COR-L47 (cell line): ENCODE measurements around the gene HTR5A.

Source experiments
- DNase-seq: peaks from one replicate; lab custom pipeline; 2025; lab: John Stamatoyannopoulos, UW

Gene HTR5A

DNA sequence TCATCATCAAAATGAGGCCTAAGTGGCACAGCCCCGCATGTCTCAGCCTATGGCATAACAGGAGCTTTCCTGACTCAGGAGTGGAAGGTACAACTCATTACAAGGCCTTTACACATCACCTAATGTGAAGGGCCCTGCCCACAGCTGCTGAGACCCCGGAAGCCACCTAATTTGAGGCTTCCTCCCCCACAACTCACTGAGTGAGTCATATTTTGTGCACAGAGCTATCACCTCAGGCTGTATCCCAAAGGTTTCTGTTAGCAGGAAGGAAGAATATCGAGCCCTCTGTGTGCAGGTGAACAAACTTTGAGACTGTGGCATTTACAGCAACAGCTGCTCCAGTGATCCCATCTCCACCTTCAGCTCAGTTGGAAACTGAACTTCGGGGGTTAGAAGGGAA lies 20.6 kb downstream of the HTR5A start:
- DNase-seq: no peak

- DNase-seq: no peak
These were observed 23.5 kb downstream of the HTR5A start for GRCh38 chr7:155093596-155093995.

GRCh38 chr7:155094636-155095135 lies 24.6 kb downstream of the HTR5A start:
- no peak for DNase-seq

- no peak for DNase-seq
These were observed 27.2 kb downstream of the HTR5A start for GRCh38 chr7:155097338-155097737.

DNA sequence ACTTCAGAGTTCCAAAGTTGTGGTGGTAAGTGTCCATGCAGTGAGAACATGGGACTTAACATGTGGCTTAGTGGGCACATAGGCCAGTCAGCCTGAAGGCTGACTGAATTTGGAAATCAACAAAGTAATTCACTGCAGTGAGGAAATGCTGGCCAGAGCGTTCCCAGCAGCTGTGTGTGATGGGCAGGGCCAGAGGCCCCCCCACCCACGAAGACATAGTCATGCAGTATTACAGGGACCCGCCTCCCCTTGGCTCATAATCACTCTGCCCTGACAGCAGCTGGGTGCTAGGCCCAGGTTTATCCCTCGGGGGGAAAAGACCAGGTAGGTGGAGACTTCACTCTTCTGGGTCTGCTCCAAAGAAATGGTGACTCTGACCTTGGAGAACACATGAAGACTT lies 33.7 kb downstream of the HTR5A start:
- no peak for DNase-seq

DNA sequence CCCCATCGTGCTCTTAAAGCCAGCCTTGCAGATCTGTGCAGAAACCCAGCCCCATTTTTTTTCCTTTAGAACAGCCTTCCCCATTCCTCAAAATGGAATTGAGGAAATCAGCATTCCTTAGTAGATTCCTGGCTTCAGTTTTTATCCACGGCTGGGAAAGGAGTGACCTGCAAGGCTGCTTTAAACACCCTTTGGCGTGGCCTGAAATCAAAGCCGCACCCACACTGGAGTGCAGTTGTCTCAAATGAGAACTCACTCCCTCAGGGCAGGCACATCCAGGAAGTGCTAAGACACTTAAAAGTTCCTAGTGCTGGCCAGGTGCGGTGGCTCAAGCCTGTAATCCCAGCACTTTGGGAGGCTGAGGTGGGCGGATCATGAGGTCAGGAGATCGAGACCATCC lies 34.8 kb downstream of the HTR5A start:
- DNase-seq: no peak

DNA sequence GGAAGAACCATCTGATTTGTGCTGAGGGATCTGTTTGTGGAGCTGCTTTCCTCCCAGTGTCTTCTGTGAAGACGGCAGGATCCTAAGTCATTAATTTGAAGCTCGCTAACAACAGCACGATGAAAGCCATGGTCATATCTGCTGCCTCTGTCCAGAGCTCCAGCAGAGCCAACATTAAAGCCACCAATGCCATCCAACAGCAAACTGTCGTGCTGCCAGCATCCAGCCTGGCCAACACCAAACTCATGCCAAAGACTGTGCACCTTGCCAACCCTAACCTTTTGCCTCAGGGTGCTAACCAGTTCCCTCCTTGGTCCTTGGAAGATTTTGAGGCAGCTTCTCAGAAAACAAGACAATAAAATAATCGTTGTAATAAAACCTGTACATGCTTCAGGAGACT lies 36.2 kb downstream of the HTR5A start:
- no peak for DNase-seq

DNA sequence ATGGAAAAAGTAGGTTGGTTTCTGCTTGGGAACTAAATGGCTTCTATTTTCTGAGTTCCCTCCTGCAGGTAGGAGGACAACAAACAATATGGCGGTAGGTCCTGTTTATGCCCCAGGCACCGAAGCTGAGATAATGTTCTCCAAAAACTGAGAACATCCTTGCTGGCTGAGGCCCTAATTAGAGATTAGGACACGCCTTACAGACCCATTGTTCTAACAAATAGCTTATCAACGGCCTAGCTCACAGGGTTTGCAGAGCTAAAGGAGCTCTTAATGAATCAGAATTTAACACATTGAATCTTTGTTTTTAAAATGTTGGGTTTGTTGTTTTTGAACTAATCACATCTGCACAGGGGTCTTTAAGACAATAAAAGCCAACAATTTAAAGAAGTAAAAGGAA lies 37.0 kb downstream of the HTR5A start:
- peak; percentile 2 for DNase-seq

- no peak for DNase-seq
These were observed 38.2 kb downstream of the HTR5A start for GRCh38 chr7:155108144-155108901.

- no peak for DNase-seq
These were observed 39.0 kb downstream of the HTR5A start for GRCh38 chr7:155109121-155109520.

DNA sequence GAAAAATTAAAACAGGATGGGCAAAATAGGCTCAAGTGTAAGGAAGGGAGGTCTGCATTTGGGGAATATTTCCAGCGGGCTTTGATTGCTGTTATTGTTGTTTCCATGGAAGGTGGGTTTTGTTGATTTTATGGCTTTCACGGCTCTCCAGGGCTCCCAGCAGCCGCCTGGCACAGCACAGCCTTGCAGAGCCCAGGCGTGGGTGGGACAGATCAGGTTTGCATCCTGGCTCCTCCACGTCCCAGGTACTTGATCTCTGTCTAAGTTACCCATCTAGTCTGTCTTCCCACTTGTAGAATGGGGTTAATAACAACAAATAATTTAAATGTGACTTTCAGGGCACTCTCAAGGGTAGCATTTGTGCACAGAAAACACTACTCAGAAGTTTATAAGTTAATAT lies 45.2 kb downstream of the HTR5A start:
- DNase-seq: no peak

DNA sequence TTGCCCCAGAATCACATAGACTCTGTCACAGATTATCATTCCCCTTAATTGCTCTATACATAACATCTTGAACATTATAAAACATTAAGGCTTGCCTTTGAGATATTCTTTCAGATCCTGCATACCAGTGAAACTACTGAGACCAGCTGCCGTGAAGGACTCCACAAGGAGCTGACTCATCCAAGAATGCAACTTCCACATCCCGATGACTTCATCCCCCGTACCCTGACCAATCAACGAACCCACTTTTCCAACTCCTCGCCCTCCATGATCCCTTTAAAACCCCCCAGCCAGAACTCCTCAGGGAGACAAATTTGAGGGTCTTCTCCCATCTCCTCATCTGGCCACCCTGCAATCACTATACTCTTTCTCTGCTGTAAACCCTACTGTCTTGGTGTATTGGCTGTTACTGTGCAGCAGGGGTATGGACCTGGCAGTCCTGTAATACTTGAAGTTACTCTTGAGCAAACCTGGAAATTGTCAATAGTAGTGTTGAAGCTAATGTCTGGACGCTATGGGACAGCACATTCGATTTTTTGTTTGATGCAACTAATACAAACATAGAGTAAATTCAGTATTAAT lies 49.8 kb downstream of the HTR5A start:
- no peak for DNase-seq

- no peak for DNase-seq
These were observed 50.3 kb downstream of the HTR5A start for GRCh38 chr7:155120460-155120859.

DNA sequence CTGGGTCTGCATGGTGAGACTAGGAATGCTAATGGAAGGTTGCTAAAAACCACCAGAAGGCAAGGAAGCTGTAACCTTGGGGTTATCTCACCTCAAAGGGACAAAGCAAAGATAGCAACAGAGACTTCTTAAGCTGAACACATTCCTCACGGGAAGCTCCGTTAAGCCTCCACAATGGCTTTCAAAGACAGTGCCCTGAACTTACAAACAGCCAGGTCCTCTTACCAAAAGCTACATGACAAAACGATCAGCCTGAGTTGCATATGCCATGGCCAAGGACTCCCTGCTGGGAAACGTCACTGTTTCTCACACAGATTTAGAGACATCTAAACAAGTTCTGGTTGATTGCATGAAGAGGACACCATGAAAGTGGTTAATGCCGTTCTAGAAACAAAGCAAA lies 52.7 kb downstream of the HTR5A start:
- no peak for DNase-seq

DNA sequence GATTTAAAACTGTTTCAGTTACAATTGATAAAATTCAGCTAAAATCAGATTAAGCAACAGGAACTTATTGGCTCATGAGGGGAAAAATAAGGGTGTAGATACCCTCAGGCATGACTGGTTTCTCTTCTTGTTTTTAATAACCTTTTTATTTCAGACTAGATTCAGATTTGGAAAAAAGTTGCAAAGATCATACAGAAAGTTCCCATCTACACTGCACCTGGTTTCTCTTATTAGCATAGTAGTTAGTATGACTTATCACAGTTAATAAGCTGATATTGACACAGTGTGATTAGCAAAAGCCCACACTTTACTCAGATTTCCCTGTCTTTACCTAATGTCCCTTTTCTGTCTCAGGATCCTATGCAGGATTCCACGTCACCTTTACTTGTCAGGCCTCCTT lies 53.3 kb downstream of the HTR5A start:
- DNase-seq: no peak

GRCh38 chr7:155124706-155125105 lies 54.6 kb downstream of the HTR5A start:
- no peak for DNase-seq

- no peak for DNase-seq
These were observed 59.1 kb downstream of the HTR5A start for GRCh38 chr7:155129186-155129585.

GRCh38 chr7:155129789-155130188 lies 59.7 kb downstream of the HTR5A start:
- no peak for DNase-seq

GRCh38 chr7:155130493-155130892 lies 60.4 kb downstream of the HTR5A start:
- DNase-seq: no peak

- DNase-seq: no peak
These were observed 61.0 kb downstream of the HTR5A start for GRCh38 chr7:155131090-155131489.

GRCh38 chr7:155132431-155132830 lies 62.3 kb downstream of the HTR5A start:
- DNase-seq: no peak

DNA sequence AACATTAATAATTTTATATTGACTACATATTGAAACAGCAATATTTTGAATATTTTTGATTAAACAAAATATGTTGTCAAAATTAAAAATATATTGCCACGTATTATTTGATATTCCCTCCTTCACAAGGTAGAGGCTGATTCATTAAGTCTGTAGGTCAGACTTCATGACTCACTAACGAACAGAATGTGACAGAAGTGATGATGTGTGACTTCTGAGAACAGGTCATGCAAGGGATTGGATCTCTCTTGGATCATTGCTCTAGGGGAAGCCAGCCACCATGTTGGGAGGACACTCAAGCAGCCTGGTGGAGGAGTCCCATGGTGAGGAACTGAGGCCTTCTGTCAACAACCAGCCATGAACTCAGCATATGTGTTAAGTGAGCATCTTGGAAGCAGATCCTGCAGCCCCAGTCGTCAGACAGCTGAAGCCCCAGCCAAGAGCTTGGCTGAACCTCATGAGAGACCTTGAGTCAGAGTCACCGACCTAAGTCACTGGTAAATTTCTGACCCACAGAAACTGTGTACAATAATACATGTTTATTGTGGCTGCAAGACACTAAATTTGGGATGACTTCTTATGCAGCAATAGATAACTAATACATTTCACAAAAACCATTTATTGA lies 66.6 kb downstream of the HTR5A start:
- no peak for DNase-seq
